Hindlimb muscle (tissue), 1 donor: ENCODE results near the gene SLC19A1. TPM values are rescaled to one million over a fixed set of nuclear protein-coding genes. Genes with fewer than 3 reads are reported as not detected.

ENCODE experiments used
- DNase-seq: peaks from one replicate; pipeline ENCODE4 v3.0.0-alpha.2; 2013
- polyA plus RNA-seq: library from polyadenylated mRNA; unstranded; fragments of 120-200 nt; gene quantifications from one replicate; pipeline ENCODE4 v1.2.1, GENCODE V29; 2013; ENCODE audit not compliant: insufficient read length

Gene SLC19A1
- polyA plus RNA-seq, 1 donor, result 8.1 TPM

- DNase-seq, result no peak
Measured at GRCh38 chr21:45452696-45453307, 89.4 kb downstream of the SLC19A1 start.

GRCh38 chr21:45451771-45452182, 90.5 kb downstream of the SLC19A1 start:
- DNase-seq, result no peak

- DNase-seq, result no peak
Measured at GRCh38 chr21:45451091-45451740, 91.0 kb downstream of the SLC19A1 start.

GRCh38 chr21:45450423-45451090, 91.7 kb downstream of the SLC19A1 start:
- no peak for DNase-seq

GRCh38 chr21:45449658-45450422, 92.4 kb downstream of the SLC19A1 start:
- DNase-seq, result no peak

- DNase-seq, result no peak
Measured at GRCh38 chr21:45448810-45449657, 93.2 kb downstream of the SLC19A1 start.

- DNase-seq, result no peak
Measured at GRCh38 chr21:45448283-45448809, 93.9 kb downstream of the SLC19A1 start.

Other genes starting within 250 kb of the SLC19A1 start
- gene COL18A1, start 137.3 kb downstream of the SLC19A1 start, polyA plus RNA-seq, result 89.1 TPM
- 0.81 TPM for gene PCBP3, start 101.3 kb upstream of the SLC19A1 start, polyA plus RNA-seq